ENCODE measurements around the gene HIP1. TPM values are rescaled to one million over a fixed set of nuclear protein-coding genes. Genes with fewer than 3 reads are reported as not detected.
A peak's percentile ranks its signal among the peaks of the same experiment; 100 is the strongest.

Gene HIP1
- polyA plus RNA-seq, 3 donors, result 4.3 to 14.8 (median 5.3) TPM

GRCh38 chr7:75617634-75618234 lies 121.0 kb downstream of the HIP1 start:
- WGBS (ENCODE audit: insufficient coverage), result 0% methylated on average over 10 of the region's 12 CpGs
- H3K27ac ChIP-seq (ENCODE audit: low read depth in 1 of 2, low read length in 2 of 2), result peak overlapping the region; percentile 90 to 91
- peaks cover 97% of the 10 kb centered on the region for H3K4me1 Mint-ChIP-seq

More at GRCh38 chr7:75617634-75618234, 121.0 kb downstream of the HIP1 start:
- Mint-ChIP-seq H3K36me3 (peaks cover 15 to 31% of the 10 kb centered on the region in 2 donors), H3K4me3 (peak overlapping the region; percentile 68 to 71), H3K9me3 (peaks cover 0 to 2% (median 0%) of the 10 kb centered on the region in 7 donors), H3K27me3 (ENCODE audit: low read depth in 3 of 3) (peaks cover 0 to 3% (median 0%) of the 10 kb centered on the region in 3 donors), H3K27ac (peak overlapping the region; percentile 91 to 98 (median 97))
- Histone ChIP-seq H3K4me1 (ENCODE audit: control insufficient read depth in 1 of 2, insufficient read depth in 2 of 2, low read length in 2 of 2) (peaks cover 96 to 98% of the 10 kb centered on the region in 2 donors), H3K9ac (ENCODE audit: insufficient read depth, low read length, poor library complexity, severe bottlenecking) (peak overlapping the region; percentile 56), H3K4me2 (replicated peaks; ENCODE audit: extremely low read depth, low read length, poor library complexity, severe bottlenecking) (peak overlapping the region; percentile 51), H3K4me3 (replicated peaks in 1 of 3; ENCODE audit: low read depth in 2 of 3, low read length in 3 of 3) (peak overlapping the region in 1 of 3 experiments; percentile 61), H2AFZ (ENCODE audit: insufficient read depth, low read depth, low read length, poor library complexity, severe bottlenecking) (peak overlapping the region; percentile 31), H3K27me3 (ENCODE audit: control insufficient read depth in 2 of 2, insufficient read depth in 2 of 2, low read length in 2 of 2) (no peaks in the 10 kb centered on the region), H3K79me2 (ENCODE audit: insufficient read depth, low read length) (peaks cover 10% of the 10 kb centered on the region), H4K20me1 (ENCODE audit: insufficient read depth, low read length) (no peaks in the 10 kb centered on the region), H3K36me3 (replicated peaks in 1 of 2; ENCODE audit: control insufficient read depth in 1 of 2, insufficient read depth in 2 of 2, low read length in 2 of 2) (no peaks in the 10 kb centered on the region), H3K9me3 (replicated peaks in 1 of 2; ENCODE audit: control insufficient read depth in 1 of 2, insufficient read depth in 1 of 2, low read length in 2 of 2) (no peaks in the 10 kb centered on the region)
- intact Hi-C loops (cut with micrococcal nuclease), result no loop called here
- no peak for TF ChIP-seq CTCF (IDR thresholded peaks at IDR 0.05)
- DNase-seq, result peak; percentile 98 to 100 (median 100)
